NOMO-1 treated with dmso at 0.1 percent for 144 hours (cell line): ENCODE results near the gene PRIM2.
"Not testable (repeated sequence)": the region's sequence is repeated elsewhere in the genome, so short reads cannot be mapped to it uniquely, and the experiment has no call there.

ENCODE experiments used
- DNase-seq: peaks from one replicate; lab custom pipeline; 2025; ENCODE audit not compliant: unreplicated experiment; lab: John Stamatoyannopoulos, UW

Gene PRIM2

DNA sequence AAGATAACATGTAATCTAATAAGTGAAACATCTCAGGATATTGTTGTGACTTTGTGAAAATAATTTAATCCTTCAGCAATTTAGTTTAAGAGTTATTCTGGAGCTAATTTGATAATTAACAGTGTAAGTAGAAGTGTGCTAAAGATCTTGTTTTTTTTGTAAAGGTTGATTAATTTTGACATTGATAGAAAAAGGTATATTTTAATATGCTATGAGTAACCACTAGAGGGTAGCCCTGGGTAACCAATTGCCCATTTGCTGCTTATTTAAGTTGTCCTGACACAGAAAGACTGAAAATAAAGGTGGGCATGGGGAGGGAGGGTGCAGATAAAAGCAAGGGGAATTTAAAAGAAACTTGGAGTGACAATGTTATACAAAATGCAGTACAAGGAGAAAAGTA lies 262.1 kb downstream of the PRIM2 start:
- not testable (repeated sequence) for DNase-seq

DNA sequence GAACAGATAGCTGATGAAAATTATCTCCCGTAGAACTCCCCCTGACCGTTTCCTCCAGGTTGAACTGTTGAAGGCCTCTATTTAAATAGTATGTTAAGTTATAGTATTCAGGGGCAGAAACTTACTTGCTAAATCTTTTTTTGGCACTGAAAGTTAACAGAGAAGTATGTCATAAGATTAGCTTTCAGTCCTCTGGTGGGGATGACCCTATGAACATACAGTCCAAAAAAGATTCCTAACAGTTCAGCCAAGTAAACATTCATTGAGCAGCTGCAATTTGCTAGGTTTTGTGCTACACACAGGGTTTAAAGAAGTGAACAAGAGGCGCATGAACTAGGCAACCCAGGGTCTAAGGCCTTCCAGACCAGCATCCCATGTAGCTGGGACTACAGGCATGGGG lies 264.2 kb downstream of the PRIM2 start:
- not testable (repeated sequence) for DNase-seq

DNA sequence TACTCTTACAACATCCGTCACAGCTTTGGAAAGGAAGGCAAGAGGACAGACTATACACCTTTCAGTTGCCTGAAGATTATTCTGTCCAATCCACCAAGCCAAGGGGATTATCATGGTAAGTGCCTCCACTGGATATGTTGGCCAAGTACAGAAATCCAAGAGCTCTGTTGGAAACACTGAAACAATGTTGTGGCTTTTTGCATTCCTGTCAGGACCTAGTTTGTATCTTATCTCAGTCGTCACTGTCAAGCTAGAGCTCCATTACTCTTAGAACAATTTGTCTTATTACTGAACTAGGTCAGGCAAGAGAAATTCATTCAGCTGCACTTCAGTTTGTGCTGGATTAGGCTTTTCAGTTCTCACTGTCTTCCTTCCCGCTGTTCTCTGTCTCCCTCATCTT lies 283.7 kb downstream of the PRIM2 start:
- not testable (repeated sequence) for DNase-seq

DNA sequence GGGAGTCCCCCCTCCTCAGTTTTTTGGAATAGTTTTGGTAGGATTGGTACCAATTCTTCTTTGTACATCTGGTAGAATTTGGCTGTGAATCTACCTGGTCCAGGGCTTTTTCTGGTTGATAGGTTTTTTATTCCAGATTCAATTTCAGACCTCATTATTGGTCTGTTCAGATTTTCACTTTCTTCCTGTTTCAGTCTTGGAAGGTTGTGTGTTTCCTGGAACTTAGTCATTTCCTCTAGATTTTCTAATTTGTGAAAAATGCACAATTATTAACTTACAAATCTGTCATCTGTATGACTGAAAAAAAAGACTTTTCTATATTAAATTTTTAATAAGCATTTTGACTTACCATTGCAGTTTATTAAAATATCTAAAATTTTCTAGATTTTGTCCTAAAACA lies 287.9 kb downstream of the PRIM2 start:
- DNase-seq: not testable (repeated sequence)

DNA sequence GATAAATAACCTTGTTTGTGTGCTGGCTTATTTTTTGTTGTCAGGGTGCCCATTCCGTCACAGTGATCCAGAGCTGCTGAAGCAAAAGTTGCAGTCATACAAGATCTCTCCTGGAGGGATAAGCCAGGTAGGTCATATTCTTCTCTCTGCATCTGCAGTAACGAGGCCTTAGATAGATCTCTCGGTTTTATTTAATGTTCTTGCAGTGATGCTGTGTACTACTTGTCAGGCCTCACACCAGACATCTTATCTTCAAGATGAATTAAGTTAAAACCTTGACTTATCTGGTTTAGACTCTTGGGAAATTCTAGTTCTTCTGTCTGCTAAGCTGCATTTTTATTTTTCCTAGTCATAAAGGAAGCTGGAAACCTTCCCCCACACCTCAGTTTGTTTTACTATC lies 288.9 kb downstream of the PRIM2 start:
- DNase-seq: not testable (repeated sequence)

DNA sequence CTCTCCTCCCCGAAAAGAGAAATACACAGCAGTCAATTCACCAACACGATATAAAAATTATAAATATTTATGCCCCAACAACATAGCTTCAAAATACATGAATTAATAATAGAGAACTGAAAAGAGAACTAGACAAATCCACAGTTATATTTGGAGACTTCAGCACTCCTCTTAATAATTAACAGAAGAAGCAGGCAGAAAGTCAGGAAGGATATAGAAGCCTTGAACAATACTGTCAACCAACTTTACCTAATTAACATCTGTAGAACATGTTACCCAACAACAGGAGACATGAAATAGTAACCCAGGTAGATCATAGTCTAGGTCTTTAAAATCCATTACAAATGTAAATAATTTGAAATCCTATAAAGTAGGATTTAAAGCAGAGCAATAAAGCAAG lies 293.2 kb downstream of the PRIM2 start:
- DNase-seq: not testable (repeated sequence)

DNA sequence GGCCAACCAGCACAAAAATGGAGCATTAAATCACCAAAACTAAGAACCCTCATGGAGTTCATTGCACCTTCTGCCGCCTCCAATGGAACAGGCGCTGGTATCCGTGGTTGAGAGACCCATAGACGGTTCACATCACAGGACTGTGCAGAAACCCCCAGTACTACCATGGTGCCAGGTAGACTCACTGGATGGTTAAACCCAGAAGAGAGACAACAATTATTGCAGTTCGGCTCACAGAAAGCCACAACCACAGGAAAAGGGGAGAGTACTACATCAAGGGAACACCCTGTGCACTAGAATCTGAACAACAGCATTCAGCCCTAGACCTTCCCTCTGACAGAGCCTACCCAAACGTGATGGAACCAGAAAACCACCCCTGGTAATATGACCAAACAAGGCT lies 301.5 kb downstream of the PRIM2 start:
- DNase-seq: not testable (repeated sequence)

DNA sequence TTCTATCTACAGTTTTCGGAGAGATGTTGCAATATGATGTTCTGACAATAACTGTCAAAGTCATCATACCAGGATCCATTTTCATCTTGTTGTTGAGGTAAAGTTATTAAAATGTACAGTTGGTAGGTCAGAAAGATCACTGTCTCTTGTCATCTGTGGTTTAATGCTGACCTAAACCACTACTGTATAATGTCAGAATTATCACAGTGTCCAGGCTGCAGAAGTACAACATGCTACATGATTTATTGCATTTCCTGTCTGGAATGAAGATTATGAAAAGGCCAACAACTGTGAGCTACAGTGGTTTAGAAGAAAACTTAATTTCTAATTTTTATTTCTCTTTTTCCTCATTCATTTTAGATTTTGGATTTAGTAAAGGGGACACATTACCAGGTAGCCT lies 314.3 kb downstream of the PRIM2 start:
- not testable (repeated sequence) for DNase-seq

DNA sequence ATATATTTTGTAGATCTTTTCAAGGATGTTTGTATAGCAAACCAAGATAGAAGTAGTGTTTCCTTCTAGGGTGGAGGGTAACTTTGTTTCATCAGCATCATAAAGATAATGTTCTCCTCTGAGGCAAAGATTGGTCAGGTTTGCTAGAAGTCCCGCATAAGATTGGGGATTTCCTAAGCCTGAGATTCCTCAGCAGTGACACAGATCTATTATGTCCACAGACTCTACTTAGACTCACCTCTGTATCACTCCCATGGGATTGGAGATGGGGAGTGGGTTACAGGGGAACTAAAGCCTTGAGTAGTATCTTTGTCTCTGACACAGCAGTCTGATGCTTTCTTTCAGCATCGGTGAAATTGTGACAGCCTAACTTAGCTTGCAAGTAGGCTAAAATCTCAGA lies 341.1 kb downstream of the PRIM2 start:
- DNase-seq: not testable (repeated sequence)

DNA sequence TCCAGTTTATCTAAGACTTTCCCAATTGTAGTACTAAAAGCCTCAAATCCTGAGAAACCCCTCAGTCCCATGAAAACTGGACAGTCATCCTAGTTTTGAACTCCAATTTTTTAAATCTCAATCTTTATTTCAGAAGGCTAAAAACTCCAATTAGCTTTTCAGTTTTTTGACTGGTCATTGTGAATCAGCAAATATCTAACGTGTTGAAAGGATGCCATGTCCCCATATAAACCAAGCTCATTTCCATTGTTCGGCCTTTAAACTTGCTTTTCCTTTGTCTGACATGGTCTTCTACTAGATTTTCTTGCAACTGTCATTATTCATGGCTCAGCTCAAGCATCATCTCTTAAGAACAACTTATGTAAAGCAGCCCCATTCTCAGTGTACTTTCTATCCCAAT lies 342.4 kb downstream of the PRIM2 start:
- not testable (repeated sequence) for DNase-seq

DNA sequence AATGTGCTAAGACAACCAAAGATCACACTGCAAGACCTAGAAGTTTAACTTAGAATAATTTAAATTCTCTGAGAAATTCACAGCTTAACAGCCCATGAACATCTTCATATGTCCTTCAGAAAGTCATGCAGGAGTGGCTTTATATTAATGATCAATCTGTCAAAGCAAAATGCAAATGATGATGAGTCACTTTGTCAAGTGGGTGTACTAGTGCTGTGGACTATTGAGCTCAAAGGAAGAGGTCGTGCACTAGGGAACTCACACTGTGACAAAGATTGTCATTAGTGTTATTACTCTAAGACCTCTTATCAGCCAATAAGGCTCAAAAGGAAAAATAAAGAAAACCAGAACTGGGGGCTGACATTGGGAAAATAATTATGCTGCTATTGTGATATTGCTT lies 343.5 kb downstream of the PRIM2 start:
- not testable (repeated sequence) for DNase-seq

DNA sequence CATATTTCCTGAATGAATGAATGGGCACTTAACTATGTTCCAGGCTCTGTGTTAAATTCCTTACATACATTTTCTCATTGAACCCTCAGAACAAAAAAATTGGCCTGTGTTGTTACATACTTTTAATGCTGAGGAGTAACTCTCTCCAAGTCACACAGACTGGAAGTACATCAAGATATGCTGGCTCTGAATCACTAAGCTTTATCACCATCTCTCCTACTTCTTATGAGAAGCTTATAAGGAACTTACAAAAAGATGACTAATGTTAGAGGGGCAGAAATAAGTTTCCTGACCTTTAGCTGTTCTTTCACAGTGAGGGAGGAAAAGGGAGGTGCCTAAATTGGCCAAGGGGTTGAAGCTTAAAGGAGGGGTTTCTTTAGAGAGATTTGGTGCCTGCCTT lies 350.7 kb downstream of the PRIM2 start:
- DNase-seq: not testable (repeated sequence)

DNA sequence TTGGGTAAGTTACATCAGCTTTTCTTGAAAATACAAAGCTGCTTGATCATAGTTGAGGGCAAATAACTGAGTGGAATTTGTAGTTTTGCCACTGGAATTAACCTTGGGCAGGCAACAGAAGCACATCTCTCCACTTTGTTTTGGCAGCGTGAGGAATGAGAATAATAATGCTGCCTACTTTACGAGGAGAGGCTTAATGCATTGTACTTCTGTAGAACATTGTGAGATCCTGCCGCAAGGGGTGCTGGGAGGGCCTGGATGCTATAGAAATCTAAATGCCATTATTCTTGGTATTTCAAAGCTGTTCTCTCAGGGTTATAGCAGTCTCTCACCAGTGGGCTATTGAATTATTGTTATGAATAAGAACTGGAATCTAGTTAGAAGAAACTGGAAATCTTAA lies 353.8 kb downstream of the PRIM2 start:
- not testable (repeated sequence) for DNase-seq

DNA sequence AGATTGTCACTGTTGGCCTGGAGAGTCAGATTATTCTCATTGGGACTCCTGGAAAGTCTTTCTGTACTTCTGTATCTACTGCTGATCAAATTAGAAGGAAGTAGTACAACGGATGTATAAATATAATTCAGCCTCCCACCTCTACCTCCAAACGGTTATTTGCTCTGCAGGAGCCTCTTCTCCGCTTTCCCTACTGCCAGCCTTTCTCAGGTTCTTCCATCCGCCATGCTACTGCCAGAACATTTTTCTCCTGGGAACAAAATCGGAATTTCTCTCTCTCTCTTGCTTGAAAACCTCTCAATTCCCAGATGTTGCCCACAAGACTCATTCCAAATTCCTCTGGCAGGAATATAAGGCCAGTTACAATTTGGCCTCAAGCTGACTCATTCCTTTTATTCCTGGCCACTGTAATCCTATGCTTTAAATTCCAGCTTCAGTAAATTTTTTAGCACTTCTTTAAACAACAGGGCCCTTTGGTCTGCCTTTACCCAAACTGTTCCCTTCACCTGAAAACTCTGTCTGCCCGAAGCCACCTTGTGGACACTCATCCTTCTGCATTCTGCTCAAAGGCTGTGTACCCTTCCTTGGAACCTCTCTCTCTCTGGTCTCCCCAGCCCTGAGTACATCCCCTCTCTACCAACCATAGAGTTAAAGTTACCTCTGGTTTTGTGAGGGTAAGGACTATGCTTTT lies 354.7 kb downstream of the PRIM2 start:
- not testable (repeated sequence) for DNase-seq

DNA sequence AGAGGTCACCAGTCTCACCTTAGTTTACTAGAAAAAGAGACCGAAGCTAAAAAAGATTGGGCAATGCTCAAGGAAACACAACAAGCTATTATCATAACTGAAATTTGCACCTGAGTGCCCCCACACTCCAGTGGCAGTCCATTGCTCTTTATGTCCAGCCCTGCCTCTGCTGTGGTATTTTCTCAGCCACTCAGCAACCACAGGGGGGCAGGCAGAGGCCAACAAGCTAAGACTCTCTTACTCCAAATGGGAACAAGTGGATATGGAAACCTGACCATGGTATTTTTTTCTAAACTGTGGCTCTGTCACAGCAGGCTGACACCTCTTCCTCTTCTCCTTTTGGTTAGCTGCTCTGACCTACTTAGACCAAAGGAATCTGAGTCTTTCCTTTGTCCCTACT lies 355.9 kb downstream of the PRIM2 start:
- DNase-seq: not testable (repeated sequence)

DNA sequence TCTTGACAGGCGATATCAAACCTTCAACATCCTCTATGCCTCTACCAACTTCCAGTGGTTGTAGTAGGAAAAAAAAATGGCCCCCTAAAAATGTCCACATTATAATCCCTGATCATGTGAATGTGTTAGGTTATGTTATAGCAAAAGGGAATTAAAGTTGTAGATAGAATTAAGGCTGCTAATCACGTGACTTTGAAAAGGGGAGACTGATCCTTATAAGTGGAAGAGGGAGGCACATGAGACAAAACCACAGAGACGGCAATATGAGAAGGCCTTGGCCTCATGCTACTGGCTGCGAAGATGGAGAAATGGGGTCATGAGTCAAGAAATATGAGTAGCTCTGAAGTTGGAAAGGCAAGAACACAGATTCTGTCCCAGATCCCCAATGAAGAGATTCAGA lies 358.0 kb downstream of the PRIM2 start:
- not testable (repeated sequence) for DNase-seq

DNA sequence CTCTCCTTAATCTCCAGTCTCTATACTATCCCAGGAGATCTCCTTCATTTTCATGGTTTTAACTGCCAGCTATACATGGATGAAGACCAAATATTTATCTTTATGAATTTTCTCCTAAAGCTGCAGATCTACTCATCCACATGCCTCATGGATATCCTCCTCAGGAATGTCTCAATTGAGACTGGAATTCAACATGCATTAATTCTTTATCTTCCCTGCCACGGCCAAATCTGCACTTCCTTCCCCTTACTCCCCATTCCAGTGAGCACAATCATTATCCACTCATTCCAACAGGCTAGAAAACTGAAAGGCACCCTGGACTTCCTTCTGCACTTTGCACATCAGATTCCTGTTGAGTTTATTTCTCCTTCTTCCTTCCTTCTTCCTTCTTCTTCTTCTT lies 379.0 kb downstream of the PRIM2 start:
- not testable (repeated sequence) for DNase-seq
